NCI-H2196 treated with DMSO at 0.1 percent for 48 hours (cell line): ENCODE results near the gene GHITM.
"Not testable (repeated sequence)": the region's sequence is repeated elsewhere in the genome, so short reads cannot be mapped to it uniquely, and the experiment has no call there.

Experiments
- DNase-seq: peaks from one replicate; lab custom pipeline; 2025; ENCODE audit not compliant: unreplicated experiment; lab: John Stamatoyannopoulos, UW

GHITM gene, protein sequence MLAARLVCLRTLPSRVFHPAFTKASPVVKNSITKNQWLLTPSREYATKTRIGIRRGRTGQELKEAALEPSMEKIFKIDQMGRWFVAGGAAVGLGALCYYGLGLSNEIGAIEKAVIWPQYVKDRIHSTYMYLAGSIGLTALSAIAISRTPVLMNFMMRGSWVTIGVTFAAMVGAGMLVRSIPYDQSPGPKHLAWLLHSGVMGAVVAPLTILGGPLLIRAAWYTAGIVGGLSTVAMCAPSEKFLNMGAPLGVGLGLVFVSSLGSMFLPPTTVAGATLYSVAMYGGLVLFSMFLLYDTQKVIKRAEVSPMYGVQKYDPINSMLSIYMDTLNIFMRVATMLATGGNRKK

DNA sequence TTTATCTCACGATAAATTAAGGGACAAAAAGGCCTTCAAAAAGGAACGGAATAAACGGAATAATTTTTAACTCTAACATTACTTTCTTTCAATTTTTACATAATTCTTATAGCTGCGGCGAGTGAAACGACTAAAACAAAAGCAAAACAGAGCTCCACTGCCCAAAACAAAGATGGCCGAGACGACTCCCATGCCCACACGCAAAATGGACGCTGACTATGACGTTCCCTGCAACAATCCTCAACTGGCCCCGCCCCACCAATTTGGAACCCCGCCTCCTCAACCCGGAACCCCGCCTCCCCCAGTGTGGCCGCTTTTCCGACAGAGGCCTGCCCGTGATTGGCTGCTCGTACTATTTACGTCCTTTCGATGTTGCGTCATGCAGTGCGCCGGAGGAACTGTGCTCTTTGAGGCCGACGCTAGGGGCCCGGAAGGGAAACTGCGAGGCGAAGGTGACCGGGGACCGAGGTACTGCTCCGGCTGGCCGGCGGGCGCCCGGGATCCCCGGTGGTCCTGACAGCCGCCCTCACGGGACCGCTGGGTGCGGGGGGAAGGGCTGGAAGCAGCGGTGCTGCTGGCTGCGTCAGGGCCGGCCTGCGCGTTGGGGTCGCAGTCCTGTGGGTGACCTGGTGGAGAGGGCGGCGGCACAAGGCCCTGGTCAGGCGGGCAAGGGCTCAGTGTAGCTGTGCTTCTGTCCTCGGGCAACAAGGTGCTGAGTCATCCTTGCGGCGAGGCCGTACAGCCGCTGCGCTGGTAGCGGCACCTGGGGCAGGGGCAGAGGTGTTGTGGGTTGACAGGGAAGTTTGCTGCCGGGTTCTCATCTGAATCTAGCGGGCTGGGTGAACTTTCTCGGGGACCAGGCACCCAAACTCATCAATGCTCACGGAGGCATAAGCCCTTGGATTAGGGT is at the start of gene GHITM:
Gene GHITM, plus strand, starts transcription at position 384 of the 910 bp plus-strand sequence. CDS start 1,992 bp downstream, outside the sequence.
- peak; percentile 84 for DNase-seq

DNA sequence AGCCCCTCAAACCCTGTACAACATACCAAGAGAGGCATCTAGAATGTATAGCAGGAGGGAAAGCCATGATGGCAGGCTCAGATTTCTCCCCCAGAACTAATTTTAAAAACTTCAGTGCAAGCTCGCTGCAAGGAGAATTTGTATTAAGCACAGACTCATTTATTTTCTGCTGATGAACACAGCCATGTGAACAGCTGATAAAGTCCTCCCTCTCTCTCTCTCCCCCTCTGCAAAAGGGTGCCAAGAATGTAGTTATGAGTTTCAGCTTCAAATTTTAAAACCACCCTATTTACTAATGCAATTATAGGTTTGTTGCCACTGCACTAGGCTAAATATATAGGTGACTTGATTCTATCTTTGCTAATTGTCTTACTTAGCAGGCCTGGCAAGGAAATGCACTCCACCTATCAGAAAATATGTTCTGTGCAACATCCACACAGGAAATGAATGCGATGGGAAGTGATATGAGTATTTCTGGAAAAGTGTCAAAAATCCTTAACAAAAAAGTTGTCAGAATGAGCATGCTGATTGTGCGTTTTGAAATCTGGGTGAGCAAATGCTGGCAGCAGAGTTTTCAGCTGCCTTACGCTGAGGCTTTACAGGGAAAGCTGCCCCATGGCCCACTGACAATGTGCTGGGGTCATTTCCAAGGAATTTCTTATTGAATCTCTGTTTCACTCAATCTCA is 43.4 kb upstream of the GHITM start:
- DNase-seq = no peak

DNA sequence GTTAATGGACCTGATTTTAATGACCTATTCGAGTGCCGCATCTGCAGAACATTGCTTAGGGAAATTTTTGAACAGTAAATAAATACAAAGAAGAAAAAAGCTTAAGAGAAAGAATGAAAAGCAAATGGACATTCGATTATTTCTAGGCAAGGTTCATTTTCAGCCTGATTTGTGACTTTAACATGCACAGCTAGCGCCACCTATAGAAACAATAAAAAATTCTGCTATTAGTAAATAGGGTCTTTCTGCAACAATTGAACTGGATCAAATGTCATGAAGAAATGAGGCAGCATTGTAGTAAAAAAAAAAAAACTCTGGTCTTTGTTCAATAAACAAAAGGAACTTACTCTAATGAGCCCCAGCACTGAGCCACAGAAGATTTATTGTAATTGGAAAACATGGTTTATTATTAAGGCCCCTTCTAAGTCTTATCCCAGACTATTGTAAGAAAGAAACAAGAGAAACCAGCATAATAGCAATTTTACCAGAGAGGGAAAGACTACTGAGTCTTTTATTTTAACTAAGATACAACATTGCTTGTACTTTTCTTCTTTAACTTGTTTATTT is 41.4 kb upstream of the GHITM start:
- no peak for DNase-seq

DNA sequence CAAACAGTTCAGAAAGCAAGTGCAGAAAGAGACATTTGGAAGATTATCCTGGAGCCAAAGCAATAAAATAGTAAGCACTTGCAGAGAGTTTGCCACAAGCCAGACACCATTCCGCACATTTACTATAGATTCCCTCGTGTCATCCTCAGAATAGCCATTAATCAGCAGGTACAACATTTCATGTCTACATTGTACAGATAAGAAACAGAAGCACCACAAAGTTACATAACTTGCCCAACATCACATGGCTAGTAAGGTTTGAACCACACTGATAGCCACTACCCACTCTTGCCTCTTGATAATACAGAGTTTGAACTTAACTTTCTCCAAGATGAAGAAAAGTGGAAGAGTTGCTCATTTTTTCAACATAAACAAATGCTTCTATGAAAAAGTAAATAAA is 40.6 kb upstream of the GHITM start:
- DNase-seq = no peak

DNA sequence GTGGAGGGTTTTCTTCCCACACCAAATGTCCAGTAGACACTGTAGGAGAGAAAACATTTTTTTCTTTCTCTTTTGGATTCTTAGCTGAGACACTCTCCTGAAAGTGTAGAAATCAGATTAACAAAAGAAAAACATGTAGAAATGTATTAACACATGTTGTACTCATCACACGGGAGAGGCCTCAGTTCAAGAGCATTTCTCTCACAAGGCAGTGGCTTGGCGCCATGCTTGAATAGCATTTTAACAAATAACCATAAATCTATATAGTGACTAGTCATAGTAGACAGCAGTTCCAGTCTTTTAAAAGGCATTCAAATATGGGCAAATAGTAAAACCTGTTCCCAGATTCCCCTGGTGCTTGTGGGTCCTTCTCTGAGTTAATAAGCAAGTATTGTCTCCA is 38.3 kb upstream of the GHITM start:
- DNase-seq = no peak

DNA sequence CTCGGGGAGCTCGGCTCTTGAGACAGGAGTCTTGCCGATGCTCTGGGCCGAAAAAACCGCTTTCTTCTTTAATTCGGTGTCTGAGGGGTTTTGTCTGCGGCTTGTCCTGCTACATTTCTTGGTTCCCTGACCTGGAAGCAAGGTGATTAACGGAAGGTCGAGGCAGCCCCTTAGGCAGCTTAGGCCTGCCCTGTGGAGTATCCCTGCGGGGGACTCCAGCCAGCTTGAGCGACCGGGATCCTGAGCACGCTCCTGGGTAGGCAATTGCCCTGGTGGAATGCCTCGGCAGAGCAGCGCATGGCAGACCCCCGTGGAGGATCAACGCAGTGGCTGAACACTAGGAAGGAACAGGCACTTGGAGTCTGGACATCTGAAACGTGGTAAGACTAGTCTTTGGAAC is 30.5 kb upstream of the GHITM start:
- DNase-seq = no peak

DNA sequence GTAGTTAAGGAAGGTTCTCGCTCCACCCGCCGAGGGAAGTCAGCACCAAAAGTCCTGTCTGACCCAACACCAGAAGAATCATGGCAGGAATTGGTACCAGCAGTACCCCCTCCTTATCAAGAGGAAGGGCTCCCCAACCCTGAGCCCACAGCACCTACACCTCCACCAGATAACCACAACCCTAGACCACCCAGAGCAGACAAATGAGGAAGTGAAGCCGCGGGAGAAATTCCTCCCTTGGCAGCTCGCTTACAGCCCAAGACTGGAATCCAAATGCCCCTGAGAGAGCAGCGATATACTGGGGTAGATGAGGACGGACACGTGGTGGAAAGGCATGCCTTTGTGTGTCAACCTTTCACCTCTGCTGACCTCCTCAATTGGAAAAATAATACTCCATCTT is 29.5 kb upstream of the GHITM start:
- DNase-seq = not testable (repeated sequence)

DNA sequence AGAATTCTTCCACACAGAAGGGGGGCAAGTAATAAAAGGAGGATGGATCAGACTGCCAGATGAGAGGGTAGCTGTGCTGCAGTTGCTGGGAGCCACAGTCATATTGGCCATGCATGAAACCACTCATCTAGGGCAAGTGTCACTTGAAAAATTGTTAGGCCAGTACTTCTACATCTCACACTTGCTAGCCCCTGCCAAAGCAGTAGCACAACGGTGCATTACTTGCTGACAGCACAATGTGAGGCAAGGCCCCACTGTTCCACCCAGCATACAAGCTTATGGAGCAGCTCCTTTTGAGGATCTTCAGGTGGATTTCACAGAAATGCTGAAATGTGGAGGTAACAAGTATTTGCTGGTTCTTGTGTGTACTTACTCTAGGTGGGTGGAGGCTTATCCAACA is 25.8 kb upstream of the GHITM start:
- not testable (repeated sequence) for DNase-seq

DNA sequence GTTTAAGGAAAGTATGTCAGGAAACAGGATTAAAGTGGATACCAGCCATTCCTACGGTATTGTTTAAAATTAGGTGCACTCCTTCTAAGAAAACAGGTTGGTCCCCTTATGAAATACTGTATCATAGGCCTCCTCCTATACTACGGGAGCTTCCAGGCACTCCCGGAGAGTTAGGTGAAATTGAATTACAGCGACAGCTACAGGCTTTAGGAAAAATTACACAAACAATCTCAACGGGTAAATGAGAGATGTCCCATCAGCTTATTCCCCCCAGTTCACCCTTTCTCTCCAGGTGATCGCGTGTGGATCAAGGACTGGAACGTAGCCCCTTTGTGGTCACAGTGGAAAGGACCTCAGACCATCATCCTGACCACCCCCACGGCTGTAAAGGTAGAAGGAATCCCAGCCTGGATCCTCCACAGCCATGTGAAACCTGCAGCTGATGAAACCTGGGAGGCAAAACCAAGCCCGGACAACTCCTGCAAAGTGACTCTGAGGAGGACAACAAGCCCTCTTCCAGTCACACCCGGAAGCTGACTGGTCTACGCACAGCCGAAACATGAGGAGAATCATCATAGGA is 25.1 kb upstream of the GHITM start:
- DNase-seq = no peak

DNA sequence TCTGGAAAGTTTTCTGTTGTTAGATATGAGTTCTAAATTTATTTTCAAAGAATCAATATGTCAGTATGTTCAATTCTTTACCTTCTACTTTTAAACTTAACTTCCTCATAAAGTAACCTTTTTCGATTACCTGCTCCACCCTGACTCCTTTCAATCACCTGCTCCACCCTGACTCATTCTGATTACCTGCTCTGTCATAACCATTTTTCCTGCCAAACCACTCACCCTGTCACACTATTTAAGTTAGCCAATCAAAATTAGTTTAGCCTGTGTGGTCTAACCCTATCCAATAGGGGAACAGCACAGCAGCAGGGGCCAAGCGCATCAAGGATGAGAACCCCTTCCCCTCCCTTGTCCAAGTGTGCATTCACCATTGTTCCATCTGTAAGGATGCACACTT is 22.1 kb upstream of the GHITM start:
- not testable (repeated sequence) for DNase-seq

DNA sequence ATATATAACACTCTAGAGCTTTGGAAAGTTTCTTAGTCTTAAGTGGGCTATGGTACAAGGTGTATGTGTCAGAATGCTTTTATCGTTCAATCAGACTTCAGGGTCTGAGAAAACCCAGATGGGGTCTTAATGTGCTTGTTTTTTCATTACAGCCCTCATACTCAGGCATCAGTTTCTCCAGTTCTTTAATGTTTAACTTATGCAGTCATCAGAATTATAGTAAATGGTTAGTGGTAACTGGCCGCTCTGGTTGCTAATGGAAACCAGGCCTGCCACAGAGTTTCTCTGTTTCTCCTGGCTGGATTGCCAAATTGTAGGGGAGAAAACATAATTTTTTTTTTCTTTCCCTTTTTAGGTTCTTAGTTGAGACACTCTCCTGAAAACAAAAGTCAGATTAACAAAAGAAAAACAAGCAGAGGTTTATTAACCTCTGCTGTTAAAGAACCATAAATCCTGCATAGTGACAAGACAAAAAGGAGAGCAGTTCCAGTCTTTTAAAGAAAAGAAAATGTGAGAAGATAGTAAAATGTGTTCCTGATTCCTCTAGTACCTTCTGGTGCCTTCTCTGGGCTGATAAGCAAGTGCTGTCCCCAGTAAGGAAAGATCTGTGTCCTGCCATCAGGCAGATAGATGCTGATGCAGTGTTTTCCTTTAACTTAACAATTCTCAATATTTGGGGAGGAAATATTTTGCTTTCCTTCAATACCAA is 21.5 kb upstream of the GHITM start:
- DNase-seq = no peak

DNA sequence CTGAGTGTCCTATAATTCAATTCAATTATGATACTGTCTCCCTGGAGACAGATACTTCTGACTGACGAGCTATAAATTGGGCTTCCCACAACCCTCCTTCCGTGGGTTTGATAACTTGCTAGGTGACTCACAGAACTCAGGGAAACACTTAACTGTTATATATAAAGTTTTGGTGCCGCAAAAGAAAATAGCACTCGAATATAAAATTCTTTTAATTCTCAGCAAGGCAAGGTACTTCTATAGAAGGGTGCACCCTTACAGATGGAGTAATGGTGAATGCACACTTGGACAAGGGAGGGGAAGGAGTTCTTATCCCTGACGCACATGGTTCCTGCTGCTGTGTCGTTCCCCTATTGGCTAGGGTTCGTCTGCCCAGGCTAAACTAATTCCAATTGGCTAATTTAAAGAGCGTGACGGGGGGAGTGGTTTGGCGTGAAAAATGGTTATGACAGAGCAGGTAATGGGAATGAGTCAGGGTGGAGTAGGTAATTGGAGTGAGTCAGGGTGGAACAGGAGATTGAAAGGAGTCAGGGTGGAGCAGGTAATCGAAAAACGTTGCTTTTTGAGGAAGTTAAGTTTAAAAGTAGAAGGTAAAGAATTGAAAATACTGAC is 20.8 kb upstream of the GHITM start:
- DNase-seq = no peak

DNA sequence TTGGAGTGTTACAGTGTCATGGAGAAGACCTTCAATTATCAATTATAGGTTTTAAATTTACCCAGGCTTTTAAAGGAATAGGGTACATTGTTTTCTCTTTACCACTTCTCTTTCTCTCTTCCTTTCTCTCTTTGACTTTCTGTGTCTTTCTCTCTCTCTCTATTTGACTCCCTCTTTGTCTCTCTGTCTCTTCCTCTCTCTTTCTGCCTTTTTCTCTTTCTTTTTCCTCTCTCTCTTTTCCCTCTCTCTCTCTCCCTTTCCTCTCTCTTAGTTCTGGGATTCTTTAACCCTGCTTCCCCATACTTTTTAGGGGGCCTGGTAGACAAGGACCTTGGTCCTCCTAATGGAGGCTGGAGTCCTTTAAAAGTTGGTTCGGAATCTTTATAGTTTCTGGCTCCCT is 15.9 kb upstream of the GHITM start:
- no peak for DNase-seq

DNA sequence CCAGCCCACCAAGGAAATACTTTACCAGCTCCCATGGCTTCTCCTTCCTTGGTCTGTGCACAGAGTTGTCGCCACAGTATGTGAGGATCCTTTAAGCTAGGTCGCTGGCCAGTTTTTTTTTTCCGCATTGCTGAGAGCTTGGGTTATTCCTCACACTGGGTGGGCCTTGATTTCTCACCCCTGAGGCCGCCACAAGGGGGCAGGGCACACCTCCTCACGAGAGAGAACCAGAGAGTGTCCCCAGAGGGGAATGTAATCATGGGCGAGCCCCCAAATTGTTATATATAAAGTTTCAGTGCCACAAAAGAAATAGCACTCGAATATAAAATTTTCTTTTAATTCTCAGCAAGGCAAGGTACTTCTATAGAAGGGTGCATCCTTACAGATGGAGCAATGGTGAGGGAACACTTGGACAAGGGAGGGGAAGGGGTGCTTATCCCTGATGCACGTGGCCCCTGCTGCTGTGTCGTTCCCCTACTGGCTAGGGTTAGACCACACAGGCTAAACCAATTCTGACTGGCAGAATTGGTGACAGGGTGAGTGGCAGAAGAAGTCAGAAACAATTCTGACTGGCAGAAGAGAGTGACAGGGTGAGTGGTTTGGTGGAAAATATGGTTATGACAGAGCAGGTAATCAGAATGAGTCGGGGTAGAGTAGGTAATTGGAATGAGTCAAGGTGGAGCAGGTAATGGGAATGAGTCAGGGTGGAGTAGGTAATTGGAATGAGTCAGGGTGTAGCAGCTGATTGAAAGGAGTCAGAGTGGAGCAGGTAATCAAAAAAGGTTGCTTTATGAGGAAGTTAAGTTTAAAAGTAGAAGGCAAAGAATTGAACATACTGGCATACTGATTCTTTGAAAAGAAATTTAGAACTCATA is 13.2 kb upstream of the GHITM start:
- not testable (repeated sequence) for DNase-seq

DNA sequence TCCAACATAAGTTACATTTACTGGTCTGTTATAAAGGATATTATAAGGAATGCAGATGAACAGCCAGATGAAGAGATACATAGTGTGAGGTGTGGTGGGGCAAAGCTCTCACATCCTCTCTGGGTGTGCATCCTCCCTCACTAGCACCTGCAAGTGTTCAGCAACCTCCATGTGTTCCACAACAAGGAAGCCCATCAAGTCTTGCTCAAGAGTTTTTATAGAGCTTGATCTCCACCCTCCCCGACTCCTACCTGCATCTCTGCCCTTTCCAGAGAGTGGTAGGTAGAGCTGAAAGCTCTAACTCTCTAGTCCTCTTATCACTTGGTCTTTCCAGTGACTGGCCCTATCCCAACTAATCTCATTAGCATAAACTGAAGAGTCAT is 12.5 kb upstream of the GHITM start:
- no peak for DNase-seq

DNA sequence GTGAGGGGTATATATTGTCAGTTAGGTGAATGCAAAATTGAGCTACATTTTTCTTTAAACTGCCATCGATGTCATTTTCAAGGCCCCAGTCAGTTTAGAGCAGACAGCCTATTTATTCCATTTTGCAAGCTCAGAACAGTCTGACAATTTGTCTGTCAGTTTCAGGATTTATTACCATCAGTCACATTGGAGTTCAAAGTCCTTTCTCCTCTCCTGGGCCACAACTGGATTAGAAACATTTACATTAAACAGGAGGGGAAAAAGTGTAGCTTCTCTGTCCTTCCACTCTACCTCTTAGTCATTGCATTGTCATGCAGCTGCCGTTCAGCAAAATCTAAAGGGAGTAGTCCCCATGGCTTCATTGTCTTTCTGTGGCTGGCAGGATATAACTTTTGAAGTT is 3.5 kb upstream of the GHITM start:
- no peak for DNase-seq

DNA sequence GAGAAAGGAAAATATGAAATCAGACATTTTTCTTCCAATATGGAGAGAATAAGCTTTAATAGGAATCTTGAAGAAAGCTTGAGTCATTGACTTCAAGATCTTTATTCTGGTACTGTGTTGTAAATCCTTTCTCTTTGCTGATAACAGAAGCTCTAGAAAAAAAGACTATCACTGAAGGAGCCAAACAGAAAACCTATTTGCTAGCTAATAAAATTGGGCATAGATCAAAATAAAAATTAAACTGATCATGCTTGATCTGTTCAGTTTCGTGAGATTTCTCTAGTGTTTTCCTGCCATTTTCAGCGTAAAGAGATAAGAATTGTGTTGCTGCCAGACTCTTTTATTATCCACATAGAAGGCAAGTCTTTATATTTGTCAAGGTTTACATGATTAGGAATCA is 1.5 kb upstream of the GHITM start:
- DNase-seq = no peak

DNA sequence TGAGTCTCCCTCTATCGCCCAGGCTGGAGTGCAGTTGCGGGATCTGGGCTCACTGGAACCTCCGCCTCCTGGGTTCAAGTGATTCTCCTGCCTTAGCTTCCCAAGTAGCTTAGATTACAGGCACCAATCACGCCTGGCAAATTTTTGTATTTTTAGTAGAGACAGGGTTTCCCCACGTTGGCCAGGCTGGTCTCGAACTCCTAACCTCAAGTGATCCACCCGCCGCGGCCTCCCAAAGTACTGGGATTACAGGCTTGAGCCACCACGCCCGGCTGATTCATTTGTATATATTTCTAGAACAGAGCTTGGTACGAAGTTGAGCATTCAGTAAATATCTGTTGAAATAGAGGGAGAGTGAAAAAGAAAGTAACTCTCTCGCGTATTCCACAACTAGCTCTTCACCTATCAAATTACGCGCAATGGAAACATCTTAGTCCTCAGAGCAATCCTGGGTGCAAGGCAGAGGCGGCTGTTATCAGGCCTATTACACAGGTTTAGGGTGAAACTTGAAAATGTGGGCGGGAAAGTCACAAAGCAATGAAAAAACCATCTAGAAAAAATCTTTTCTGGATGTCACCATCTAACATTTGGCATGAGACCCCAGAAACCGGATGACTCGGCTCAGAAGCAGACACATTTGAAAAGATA is 707 bp upstream of the GHITM start:
- no peak for DNase-seq

DNA sequence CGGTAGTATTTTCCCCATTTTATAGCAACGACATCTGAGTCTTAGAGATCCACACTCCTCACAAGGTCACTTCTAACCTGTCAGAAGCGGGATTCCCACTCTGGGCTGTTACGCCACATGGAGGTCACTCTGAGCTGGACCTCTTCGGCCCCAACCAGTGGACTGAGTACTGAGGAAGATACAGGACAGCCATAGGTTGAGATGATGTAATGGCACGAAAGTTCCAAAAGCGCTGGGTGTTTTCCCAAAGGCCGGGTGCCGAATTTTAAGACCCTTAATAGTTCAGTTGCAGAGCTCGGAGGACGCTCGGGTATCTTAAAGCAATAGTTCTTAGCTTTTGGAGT is 699 bp downstream of the GHITM start:
- no peak for DNase-seq
